ENCODE results near the gene TMEM219. TPM values are rescaled to one million over a fixed set of nuclear protein-coding genes. Genes with fewer than 3 reads are reported as not detected.
"Not testable (repeated sequence)": the region's sequence is repeated elsewhere in the genome, so short reads cannot be mapped to it uniquely, and the experiment has no call there.

The TMEM219 gene
- total and polyA plus RNA-seq, 2 donors (not counting 3 experiments of a cell fraction or from before 2014, with no cell fraction given): 110 to 182 TPM

DNA sequence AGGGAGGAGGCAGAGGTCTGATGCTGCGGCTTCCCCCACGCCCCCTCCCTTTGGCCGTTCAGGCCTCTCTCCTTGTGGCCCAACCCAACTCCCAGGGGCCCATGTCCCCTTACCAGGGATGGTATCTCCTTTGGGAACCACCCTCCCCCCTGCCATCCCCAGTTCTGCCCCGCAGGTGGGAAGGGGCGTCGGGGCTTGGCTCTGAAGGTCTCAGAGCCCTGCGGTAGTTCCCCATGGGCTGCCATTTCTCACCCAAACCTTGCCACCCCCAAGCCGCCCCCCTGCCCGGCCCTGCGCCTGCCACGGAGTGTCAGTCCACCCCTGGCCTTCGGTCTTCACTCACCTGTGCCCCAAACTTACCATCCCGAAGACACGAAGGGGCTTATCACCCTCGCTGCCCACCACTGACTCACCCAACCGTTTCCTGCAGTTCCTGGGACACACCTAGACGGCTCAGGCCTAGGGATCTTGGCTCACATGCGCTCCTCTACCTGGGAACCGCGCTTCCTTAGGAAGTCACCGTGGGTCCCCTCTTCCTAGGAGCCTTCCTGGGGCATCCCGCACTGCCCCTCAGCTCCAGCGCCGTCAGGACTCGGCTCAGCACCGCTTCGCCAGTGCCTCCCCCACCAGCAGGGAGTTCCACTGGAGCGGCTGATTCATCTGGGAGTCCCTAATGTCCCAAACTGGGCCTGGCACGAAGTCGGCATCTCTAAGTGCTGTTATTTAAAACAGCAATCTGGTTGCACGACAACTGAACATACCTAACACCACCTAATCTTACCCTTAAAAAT, 50.0 kb downstream of the TMEM219 start:
- CTCF ChIA-PET: interaction anchor here (0.6 kb wide), 1 partner anchor 316 kb away, joined by 4 read pairs; no protein-coding TSS in a partner anchor
- intact Hi-C loops (cut with micrococcal nuclease): no loop called here
- Histone ChIP-seq H3K27ac (ENCODE audit: insufficient read depth, low read depth, low read length) (no peak overlapping the region), H3K27me3 (ENCODE audit: control insufficient read depth in 2 of 2, insufficient read depth in 2 of 2, low read length in 2 of 2) (peaks cover 19 to 28% of the 10 kb centered on the region in 2 experiments), H4K20me1 (replicated peaks; ENCODE audit: control insufficient read depth, extremely low read depth, insufficient read depth, low read length) (no peaks in the 10 kb centered on the region), H3K4me3 (replicated peaks in 1 of 3; ENCODE audit: insufficient read depth in 1 of 3, low read depth in 1 of 3, low read length in 3 of 3) (no peak overlapping the region), H3K4me2 (ENCODE audit: insufficient read depth, low read length) (no peak overlapping the region), H3K9me1 (replicated peaks; ENCODE audit: control insufficient read depth, extremely low read depth, insufficient read depth, low read length) (no peaks in the 10 kb centered on the region), H3K36me3 (ENCODE audit: control insufficient read depth in 2 of 2, extremely low read depth in 1 of 2, insufficient read depth in 2 of 2, low read length in 2 of 2) (no peaks in the 10 kb centered on the region), H3K9me3 (replicated peaks; ENCODE audit: control insufficient read depth, insufficient read depth, low read length) (no peaks in the 10 kb centered on the region), H3K79me2 (ENCODE audit: control insufficient read depth, insufficient read depth, low read length) (no peaks in the 10 kb centered on the region), H2AFZ (ENCODE audit: low read depth, low read length) (no peak overlapping the region), H3K9ac (replicated peaks; ENCODE audit: extremely low read depth, insufficient read depth, low read length) (no peak overlapping the region), H3K4me1 (ENCODE audit: control insufficient read depth, extremely low read depth, insufficient read depth, low read length) (peaks cover 2% of the 10 kb centered on the region)
- POLR2A ChIA-PET: interaction anchor here (0.7 kb wide), 1 partner anchor 97 kb away, joined by 7 read pairs; no protein-coding TSS in a partner anchor
- FAIRE-seq: no peak
- BruUV-seq (replicated peaks): no TSS peak
- TF ChIP-seq EZH2 (IDR thresholded peaks at IDR 0.05; ENCODE audit: borderline replicate concordance, low read depth, low read length, severe bottlenecking) (peak; percentile 84), MAX (IDR thresholded peaks at IDR 0.05; ENCODE audit: insufficient read depth, insufficient read length) (no peak)
- no peak for DNase-seq (ENCODE audit: low read depth, low spot score)
- dilution Hi-C loops (cut with MboI; ENCODE audit: extremely low pct_ligation_motif_present, low sequenced_read_pairs): no loop called here

- H3K36me3 ChIP-seq (ENCODE audit: control insufficient read depth in 2 of 2, extremely low read depth in 1 of 2, insufficient read depth in 2 of 2, low read length in 2 of 2); H3K27ac ChIP-seq (ENCODE audit: insufficient read depth, low read depth, low read length); H3K9me1 ChIP-seq (replicated peaks; ENCODE audit: control insufficient read depth, extremely low read depth, insufficient read depth, low read length); H3K9ac ChIP-seq (replicated peaks; ENCODE audit: extremely low read depth, insufficient read depth, low read length); dilution Hi-C loops (cut with MboI; ENCODE audit: extremely low pct_ligation_motif_present, low sequenced_read_pairs); BruUV-seq (replicated peaks); H3K4me2 ChIP-seq (ENCODE audit: insufficient read depth, low read length); H4K20me1 ChIP-seq (replicated peaks; ENCODE audit: control insufficient read depth, extremely low read depth, insufficient read depth, low read length); H2AFZ ChIP-seq (ENCODE audit: low read depth, low read length); H3K79me2 ChIP-seq (ENCODE audit: control insufficient read depth, insufficient read depth, low read length); FAIRE-seq; CTCF ChIA-PET; DNase-seq (ENCODE audit: low read depth, low spot score); intact Hi-C loops (cut with micrococcal nuclease); H3K4me3 ChIP-seq (replicated peaks in 1 of 3; ENCODE audit: insufficient read depth in 1 of 3, low read depth in 1 of 3, low read length in 3 of 3); H3K4me1 ChIP-seq (ENCODE audit: control insufficient read depth, extremely low read depth, insufficient read depth, low read length); H3K9me3 ChIP-seq (replicated peaks; ENCODE audit: control insufficient read depth, insufficient read depth, low read length): not testable (repeated sequence)
- POLR2A ChIA-PET: interaction anchor here (0.7 kb wide), 2 partner anchors 97 to 248 kb away, joined by 4 to 7 read pairs; no protein-coding TSS in a partner anchor
- peaks cover 19 to 28% of the 10 kb centered on the region in 2 experiments for H3K27me3 ChIP-seq (ENCODE audit: control insufficient read depth in 2 of 2, insufficient read depth in 2 of 2, low read length in 2 of 2)
Observed at GRCh38 chr16:30012598-30012997, 50.7 kb downstream of the TMEM219 start.

DNA sequence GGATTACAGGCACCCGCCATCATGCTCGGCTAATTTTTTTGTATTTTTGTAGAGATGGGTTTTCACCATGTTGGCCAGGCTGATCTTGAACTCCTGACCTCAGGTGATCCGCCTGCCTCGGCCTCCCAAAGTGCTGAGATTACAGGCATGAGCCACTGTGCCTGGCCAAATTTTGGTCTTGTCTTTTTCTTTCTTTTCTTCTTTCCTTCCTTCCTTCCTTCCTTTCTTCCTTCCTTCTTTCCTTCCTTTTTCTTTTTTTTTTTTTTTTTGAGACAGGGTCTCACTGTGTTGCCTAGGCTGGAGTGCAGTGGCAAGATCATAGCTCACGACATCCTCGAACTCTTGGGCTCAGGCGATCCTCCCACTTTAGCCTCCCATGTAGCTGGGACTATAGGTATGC, 53.6 kb downstream of the TMEM219 start:
- H3K9me3 ChIP-seq (replicated peaks; ENCODE audit: control insufficient read depth, insufficient read depth, low read length); H2AFZ ChIP-seq (ENCODE audit: low read depth, low read length); H3K9ac ChIP-seq (replicated peaks; ENCODE audit: extremely low read depth, insufficient read depth, low read length); H3K9me1 ChIP-seq (replicated peaks; ENCODE audit: control insufficient read depth, extremely low read depth, insufficient read depth, low read length); FAIRE-seq; intact Hi-C loops (cut with micrococcal nuclease); H3K4me2 ChIP-seq (ENCODE audit: insufficient read depth, low read length); H4K20me1 ChIP-seq (replicated peaks; ENCODE audit: control insufficient read depth, extremely low read depth, insufficient read depth, low read length); POLR2A ChIA-PET; H3K4me3 ChIP-seq (replicated peaks in 1 of 3; ENCODE audit: insufficient read depth in 1 of 3, low read depth in 1 of 3, low read length in 3 of 3); H3K4me1 ChIP-seq (ENCODE audit: control insufficient read depth, extremely low read depth, insufficient read depth, low read length); H3K36me3 ChIP-seq (ENCODE audit: control insufficient read depth in 2 of 2, extremely low read depth in 1 of 2, insufficient read depth in 2 of 2, low read length in 2 of 2); DNase-seq (ENCODE audit: low read depth, low spot score); H3K27ac ChIP-seq (ENCODE audit: insufficient read depth, low read depth, low read length); dilution Hi-C loops (cut with MboI; ENCODE audit: extremely low pct_ligation_motif_present, low sequenced_read_pairs); H3K79me2 ChIP-seq (ENCODE audit: control insufficient read depth, insufficient read depth, low read length); BruUV-seq (replicated peaks): not testable (repeated sequence)
- CTCF ChIA-PET: interaction anchor here (0.6 to 2.3 kb wide), 3 partner anchors 10 to 42 kb away, joined by 3 to 7 read pairs (median 3); partner anchors contain the start of gene TAOK2
- H3K27me3 ChIP-seq (ENCODE audit: control insufficient read depth in 2 of 2, insufficient read depth in 2 of 2, low read length in 2 of 2): peaks cover 11 to 16% of the 10 kb centered on the region in 2 experiments
